Activated naive CD8-positive, alpha-beta T cell treated with anti-CD3 and anti-CD28 coated beads, Interleukin-2, amount 50 U/mL, for 24 hours (primary cell): ENCODE results near the gene PRODH.
"Not testable (repeated sequence)": the region's sequence is repeated elsewhere in the genome, so short reads cannot be mapped to it uniquely, and the experiment has no call there.

Experiments used
- ATAC-seq: fragments of 150-1000 bp; cut with Tn5 transposase; one replicate; pipeline ENCODE4 v1.10.0; 2021
- DNase-seq: peaks from one replicate; pipeline ENCODE4 v3.0.0; 2021
- H3K27ac Mint-ChIP-seq: one replicate; pipeline ENCODE4 v1.8.0; 2021; ENCODE audit warnings: mild to moderate bottlenecking, mixed read lengths
- H3K27me3 Mint-ChIP-seq: one replicate; pipeline ENCODE4 v1.8.0; 2021; ENCODE audit warnings: mixed read lengths
- H3K36me3 Mint-ChIP-seq: one replicate; pipeline ENCODE4 v1.8.0; 2021; ENCODE audit warnings: low read depth, mixed read lengths
- H3K4me1 Mint-ChIP-seq: one replicate; pipeline ENCODE4 v1.8.0; 2021; ENCODE audit warnings: mixed read lengths
- H3K4me3 Mint-ChIP-seq: one replicate; pipeline ENCODE4 v1.8.0; 2021; ENCODE audit warnings: mild to moderate bottlenecking, moderate library complexity, mixed read lengths
- H3K9me3 Mint-ChIP-seq: one replicate; pipeline ENCODE4 v1.8.0; 2021; ENCODE audit warnings: mixed read lengths

PRODH gene, protein sequence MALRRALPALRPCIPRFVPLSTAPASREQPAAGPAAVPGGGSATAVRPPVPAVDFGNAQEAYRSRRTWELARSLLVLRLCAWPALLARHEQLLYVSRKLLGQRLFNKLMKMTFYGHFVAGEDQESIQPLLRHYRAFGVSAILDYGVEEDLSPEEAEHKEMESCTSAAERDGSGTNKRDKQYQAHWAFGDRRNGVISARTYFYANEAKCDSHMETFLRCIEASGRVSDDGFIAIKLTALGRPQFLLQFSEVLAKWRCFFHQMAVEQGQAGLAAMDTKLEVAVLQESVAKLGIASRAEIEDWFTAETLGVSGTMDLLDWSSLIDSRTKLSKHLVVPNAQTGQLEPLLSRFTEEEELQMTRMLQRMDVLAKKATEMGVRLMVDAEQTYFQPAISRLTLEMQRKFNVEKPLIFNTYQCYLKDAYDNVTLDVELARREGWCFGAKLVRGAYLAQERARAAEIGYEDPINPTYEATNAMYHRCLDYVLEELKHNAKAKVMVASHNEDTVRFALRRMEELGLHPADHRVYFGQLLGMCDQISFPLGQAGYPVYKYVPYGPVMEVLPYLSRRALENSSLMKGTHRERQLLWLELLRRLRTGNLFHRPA

DNA sequence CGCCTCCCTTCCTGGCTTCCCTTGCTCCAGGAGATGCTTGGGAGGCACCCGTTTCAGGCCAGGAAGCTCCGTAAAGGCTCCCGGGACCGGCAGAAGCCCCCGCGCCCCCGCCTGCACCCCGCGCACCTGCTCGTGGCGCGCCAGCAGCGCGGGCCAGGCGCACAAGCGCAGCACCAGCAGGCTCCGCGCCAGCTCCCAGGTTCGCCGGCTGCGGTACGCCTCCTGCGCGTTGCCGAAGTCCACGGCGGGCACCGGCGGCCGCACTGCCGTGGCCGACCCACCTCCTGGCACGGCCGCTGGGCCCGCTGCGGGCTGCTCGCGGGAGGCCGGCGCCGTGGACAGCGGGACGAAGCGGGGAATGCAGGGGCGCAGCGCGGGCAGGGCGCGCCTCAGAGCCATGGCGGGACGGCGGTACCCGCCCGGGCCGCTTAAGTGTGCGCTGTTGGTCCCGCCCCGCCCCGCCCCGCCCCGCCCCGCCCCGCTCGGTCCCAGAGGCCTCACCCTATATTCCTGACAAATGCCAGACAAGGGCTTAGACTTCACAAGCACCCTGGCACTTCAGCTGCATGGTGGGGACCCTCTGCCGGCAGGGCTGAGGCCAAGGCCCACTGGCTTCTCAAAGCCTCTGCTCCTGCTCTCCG is at the start of gene PRODH:
Gene PRODH, minus strand, starts transcription at position 405 of the 641 bp plus-strand sequence. Its CDS starts 6 bp downstream, at position 399.
- Mint-ChIP-seq H3K27ac (no peak within 1 kb of the TSS), H3K36me3 (no peaks in the 10 kb centered on the region), H3K27me3 (no peaks in the 10 kb centered on the region), H3K9me3 (no peaks in the 10 kb centered on the region), H3K4me3 (no peak within 1 kb of the TSS), H3K4me1 (no peaks in the 10 kb centered on the region)
- ATAC-seq (peak; percentile 49), DNase-seq (no peak)

DNA sequence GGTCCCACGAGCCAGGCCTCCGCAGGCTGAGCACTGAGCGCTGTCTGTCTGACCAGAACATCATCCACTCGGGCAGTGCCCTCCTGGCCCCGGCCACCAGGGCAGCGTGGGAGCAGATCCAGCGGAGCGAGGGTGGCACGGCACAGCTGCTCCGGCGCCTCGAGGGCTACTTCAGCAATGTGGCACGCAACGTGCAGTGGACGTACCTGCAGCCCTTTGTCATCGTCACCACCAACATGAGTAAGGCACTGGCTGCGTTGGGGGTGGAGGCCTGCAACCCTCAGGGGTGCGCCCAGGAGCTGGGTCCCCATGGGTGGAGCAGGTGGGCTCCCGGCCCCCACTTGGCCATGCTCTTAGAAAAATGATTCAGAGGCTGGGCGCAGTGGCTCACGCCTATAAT is 49.7 kb upstream of the PRODH start:
- ATAC-seq (no peak), DNase-seq (no peak)
- no peaks in the 10 kb centered on the region for H3K36me3 Mint-ChIP-seq
- H3K9me3 Mint-ChIP-seq = peaks cover 3% of the 10 kb centered on the region
- no peaks in the 10 kb centered on the region for H3K4me1 Mint-ChIP-seq
- no peak overlapping the region for H3K27ac Mint-ChIP-seq
- peaks cover 2% of the 10 kb centered on the region for H3K27me3 Mint-ChIP-seq
- H3K4me3 Mint-ChIP-seq = no peak overlapping the region

DNA sequence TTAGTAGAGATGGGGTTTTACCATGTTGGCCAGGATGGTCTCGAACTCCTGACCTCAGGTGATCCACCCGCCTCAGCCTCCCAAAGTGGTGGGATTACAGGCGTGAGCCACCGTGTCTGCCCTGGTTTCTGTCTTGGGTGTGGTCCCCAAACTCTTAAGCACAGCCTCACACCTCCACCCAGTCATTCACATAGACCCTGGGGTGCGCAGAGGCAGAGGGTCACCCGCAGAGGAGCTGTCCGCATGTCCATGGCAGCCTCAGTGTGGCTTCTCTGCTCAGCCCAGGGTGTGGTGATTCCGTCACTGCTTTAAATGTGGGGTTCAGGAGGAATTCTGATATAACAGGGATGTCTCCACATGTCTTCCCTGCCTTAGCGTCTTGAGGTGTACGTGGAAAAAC is 48.5 kb upstream of the PRODH start:
- H3K4me3 Mint-ChIP-seq = no peak overlapping the region
- H3K36me3 Mint-ChIP-seq = no peaks in the 10 kb centered on the region
- H3K27me3 Mint-ChIP-seq = no peaks in the 10 kb centered on the region
- DNase-seq (no peak), ATAC-seq (no peak)
- H3K4me1 Mint-ChIP-seq = no peaks in the 10 kb centered on the region
- no peak overlapping the region for H3K27ac Mint-ChIP-seq
- peaks cover 8% of the 10 kb centered on the region for H3K9me3 Mint-ChIP-seq

DNA sequence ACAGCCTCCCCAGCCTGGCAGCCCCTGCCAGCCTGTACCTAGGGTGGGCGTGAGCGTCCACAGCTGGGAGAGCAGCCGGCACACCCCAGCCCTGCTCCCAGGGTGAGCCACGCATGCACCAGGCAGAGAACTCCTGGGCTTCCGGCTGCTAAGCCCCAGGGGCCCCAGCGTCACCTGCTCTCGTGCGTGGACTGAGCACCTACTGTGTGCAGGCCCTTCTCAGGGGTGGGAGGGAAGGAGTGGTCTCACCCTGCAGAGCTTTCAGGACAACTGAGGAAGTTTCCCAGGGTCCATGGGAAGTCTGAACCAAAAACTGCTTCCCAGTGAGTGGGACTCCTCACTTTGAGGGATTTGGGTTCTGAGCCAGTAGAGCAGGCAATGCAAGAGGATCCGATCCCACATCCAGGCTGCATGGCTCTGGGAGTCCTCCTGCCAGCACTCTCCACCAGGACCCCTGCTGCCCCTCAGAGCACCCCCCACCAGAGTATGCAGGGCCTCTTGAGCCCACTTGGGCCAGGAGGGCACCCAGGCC is 47.1 kb upstream of the PRODH start:
- DNase-seq = no peak
- Mint-ChIP-seq H3K36me3 (no peaks in the 10 kb centered on the region), H3K27ac (no peak overlapping the region), H3K4me3 (no peak overlapping the region), H3K27me3 (no peaks in the 10 kb centered on the region), H3K9me3 (peaks cover 9% of the 10 kb centered on the region), H3K4me1 (no peaks in the 10 kb centered on the region)
- no peak for ATAC-seq

GRCh38 chr22:18980829-18981228 is 44.7 kb upstream of the PRODH start:
- peaks cover 5% of the 10 kb centered on the region for H3K4me1 Mint-ChIP-seq

GRCh38 chr22:18979957-18980356 is 43.9 kb upstream of the PRODH start:
- Mint-ChIP-seq H3K4me1 (peaks cover 11% of the 10 kb centered on the region), H3K27me3 (no peaks in the 10 kb centered on the region), H3K27ac (no peak overlapping the region), H3K9me3 (peaks cover 9% of the 10 kb centered on the region), H3K36me3 (no peaks in the 10 kb centered on the region), H3K4me3 (no peak overlapping the region)
- no peak for DNase-seq
- ATAC-seq = no peak

More at GRCh38 chr22:18980829-18981228, 44.7 kb upstream of the PRODH start:
- DNase-seq (no peak), ATAC-seq (no peak)
- H3K4me3 Mint-ChIP-seq = no peak overlapping the region
- peaks cover 9% of the 10 kb centered on the region for H3K9me3 Mint-ChIP-seq
- no peaks in the 10 kb centered on the region for H3K27me3 Mint-ChIP-seq
- H3K27ac Mint-ChIP-seq = no peak overlapping the region
- no peaks in the 10 kb centered on the region for H3K36me3 Mint-ChIP-seq

DNA sequence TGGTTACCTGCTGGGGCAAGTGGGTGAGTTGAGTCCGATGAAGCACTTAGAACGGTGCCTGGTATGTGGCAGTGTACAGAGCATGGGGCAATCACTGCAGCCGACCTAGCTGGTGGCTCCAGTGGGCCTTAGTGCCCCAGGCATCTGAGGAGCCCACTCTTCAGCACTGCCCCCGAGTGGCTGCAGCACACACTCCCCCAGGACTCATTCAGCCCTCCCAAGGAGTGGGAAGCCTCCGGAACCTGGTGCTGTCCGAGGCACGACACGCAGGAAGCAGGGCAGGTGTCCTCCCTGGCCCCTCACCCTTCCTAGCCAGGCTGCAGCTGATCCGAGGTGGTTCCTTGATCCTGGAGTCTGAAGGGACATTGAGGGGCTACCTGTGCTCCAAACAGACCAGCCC is 42.4 kb upstream of the PRODH start:
- H3K4me1 Mint-ChIP-seq = peaks cover 11% of the 10 kb centered on the region
- H3K27me3 Mint-ChIP-seq = no peaks in the 10 kb centered on the region
- H3K36me3 Mint-ChIP-seq = no peaks in the 10 kb centered on the region
- ATAC-seq (no peak), DNase-seq (no peak)
- H3K9me3 Mint-ChIP-seq = peaks cover 9% of the 10 kb centered on the region
- no peak overlapping the region for H3K27ac Mint-ChIP-seq
- no peak overlapping the region for H3K4me3 Mint-ChIP-seq

GRCh38 chr22:18977824-18978425 is 41.8 kb upstream of the PRODH start:
- Mint-ChIP-seq H3K4me1 (peaks cover 11% of the 10 kb centered on the region), H3K4me3 (no peak overlapping the region), H3K27me3 (no peaks in the 10 kb centered on the region), H3K27ac (no peak overlapping the region), H3K9me3 (peaks cover 9% of the 10 kb centered on the region), H3K36me3 (no peaks in the 10 kb centered on the region)
- ATAC-seq = no peak
- DNase-seq = no peak

GRCh38 chr22:18976197-18976751 is 40.2 kb upstream of the PRODH start:
- ATAC-seq = no peak
- DNase-seq = no peak
- Mint-ChIP-seq H3K4me1 (peaks cover 11% of the 10 kb centered on the region), H3K9me3 (peaks cover 9% of the 10 kb centered on the region), H3K27ac (no peak overlapping the region), H3K36me3 (no peaks in the 10 kb centered on the region), H3K4me3 (no peak overlapping the region), H3K27me3 (peaks cover 5% of the 10 kb centered on the region)

GRCh38 chr22:18975434-18976196 is 39.5 kb upstream of the PRODH start:
- Mint-ChIP-seq H3K27ac (no peak overlapping the region), H3K36me3 (no peaks in the 10 kb centered on the region)
- ATAC-seq = peak; percentile 44

DNA sequence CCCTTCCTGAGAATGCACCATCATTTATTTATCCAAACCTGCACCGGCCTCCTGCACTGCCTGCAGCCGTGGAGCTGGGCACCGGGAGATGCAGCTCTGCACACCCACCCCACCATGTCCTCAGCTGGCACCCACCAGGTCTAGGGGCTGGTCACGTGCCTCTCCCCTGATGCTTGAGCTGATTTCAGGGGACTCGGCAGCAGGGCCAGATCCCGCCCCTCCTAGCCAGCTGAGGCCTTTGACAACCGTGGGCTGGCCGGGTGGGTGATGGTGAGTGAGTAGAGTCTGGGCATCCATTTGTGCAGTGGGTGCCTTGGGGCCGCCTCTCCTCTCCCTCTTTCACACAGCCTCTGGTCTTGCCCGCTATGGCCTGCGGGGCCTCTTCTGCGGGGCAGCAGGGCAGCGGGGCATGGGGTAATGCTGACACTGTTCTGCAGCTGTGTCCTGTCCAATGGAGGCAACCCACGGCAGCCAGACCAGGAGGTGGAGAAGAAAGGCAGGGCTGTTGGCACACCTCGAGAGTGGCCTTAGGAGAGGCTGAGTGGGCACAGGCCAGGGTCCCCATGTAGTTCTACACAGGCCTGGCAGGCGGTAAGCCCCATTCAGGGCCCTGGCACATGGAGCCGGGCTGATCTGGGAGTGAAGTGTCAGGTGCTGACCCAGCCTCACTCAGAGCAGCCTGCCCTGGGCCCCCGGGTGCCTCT is 38.5 kb upstream of the PRODH start:
- H3K4me3 Mint-ChIP-seq = no peak overlapping the region
- peaks cover 13% of the 10 kb centered on the region for H3K4me1 Mint-ChIP-seq
- H3K27me3 Mint-ChIP-seq = peaks cover 9% of the 10 kb centered on the region
- DNase-seq (no peak), ATAC-seq (no peak)
- H3K9me3 Mint-ChIP-seq = peaks cover 3% of the 10 kb centered on the region
- no peak overlapping the region for H3K27ac Mint-ChIP-seq
- H3K36me3 Mint-ChIP-seq = no peaks in the 10 kb centered on the region

More at GRCh38 chr22:18975434-18976196, 39.5 kb upstream of the PRODH start:
- H3K9me3 Mint-ChIP-seq = peaks cover 4% of the 10 kb centered on the region
- DNase-seq = peak; percentile 28
- peaks cover 11% of the 10 kb centered on the region for H3K4me1 Mint-ChIP-seq
- H3K27me3 Mint-ChIP-seq = peaks cover 7% of the 10 kb centered on the region
- H3K4me3 Mint-ChIP-seq = no peak overlapping the region

DNA sequence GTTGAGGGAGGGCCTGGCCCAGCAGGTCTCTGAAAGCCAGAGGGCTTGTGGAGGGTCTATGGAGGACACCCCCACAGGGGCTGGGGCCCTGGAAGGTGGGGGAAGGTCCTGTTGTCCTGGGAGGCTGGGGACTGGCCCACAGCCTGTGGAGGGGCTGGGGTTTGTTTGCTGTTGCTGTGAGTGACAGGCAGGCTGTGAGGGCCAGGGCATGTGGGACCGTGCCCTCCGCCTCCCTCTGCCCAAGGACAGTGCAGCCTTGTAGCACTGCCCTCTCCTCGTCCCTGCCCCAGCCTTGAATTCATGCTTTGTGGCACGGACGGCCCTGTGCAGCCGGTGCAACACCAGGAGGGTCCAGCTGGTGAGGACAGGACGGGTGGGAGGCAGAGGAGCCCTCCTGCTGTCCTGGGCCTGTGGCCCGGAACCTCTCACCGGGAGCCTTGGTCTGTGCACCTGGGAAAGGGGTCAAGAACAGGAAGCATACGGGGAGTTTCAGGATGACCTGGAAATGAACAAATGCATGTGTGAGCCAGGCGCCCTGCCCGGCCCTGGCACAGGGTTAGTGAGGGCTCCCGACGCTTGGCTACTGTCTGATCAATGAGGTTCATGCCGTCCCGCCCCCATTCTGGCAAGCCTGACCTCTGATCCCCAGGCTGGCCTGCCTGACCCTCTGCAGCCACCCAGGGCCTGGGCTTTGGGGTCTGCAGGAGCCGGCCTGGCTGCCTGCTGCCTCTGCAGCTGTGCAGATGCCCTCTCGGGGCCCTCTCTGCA is 37.4 kb upstream of the PRODH start:
- peaks cover 12% of the 10 kb centered on the region for H3K27me3 Mint-ChIP-seq
- H3K36me3 Mint-ChIP-seq = no peaks in the 10 kb centered on the region
- DNase-seq (no peak), ATAC-seq (no peak)
- H3K9me3 Mint-ChIP-seq = no peaks in the 10 kb centered on the region
- H3K4me1 Mint-ChIP-seq = peaks cover 14% of the 10 kb centered on the region
- H3K27ac Mint-ChIP-seq = no peak overlapping the region
- H3K4me3 Mint-ChIP-seq = no peak overlapping the region

DNA sequence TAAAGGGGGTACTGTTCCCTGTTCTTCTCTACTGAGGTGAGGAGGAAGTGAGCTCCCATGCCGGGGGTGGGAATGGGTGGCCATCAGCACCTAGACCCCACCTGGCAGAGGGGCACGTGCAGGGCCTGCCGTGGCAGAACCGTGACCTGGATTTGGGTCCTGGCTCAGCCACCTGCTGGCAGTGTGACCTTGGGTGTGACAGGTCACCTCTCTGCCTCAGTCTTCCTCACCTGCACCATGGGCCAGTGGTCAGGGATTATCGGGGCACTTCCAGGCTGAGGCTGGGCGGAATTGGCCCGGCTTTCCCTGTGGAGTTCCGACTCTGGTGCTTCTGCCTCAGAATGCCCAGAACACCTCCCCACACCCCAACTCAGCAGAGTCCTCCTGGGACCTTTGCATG is 36.5 kb upstream of the PRODH start:
- peaks cover 14% of the 10 kb centered on the region for H3K4me1 Mint-ChIP-seq
- peaks cover 12% of the 10 kb centered on the region for H3K27me3 Mint-ChIP-seq
- not testable (repeated sequence) for H3K4me3 Mint-ChIP-seq, H3K27ac Mint-ChIP-seq, H3K9me3 Mint-ChIP-seq, H3K36me3 Mint-ChIP-seq, DNase-seq, ATAC-seq
